Measurements from ENCODE around the gene IRF2.

- TF ChIP-seq CTCF (IDR thresholded peaks at IDR 0.05) (no peak), EZH2 (IDR thresholded peaks at IDR 0.05) (no peak), EZH2phosphoT487 (IDR thresholded peaks at IDR 0.05) (no peak)
Measured at GRCh38 chr4:184442314-184442635, 32.1 kb downstream of the IRF2 start.

All from neural progenitor cell (in vitro differentiated cells).